Upper lobe of left lung (tissue), 6 donors: ENCODE measurements around the gene CDRT4. TPM values are rescaled to one million over a fixed set of nuclear protein-coding genes. Genes with fewer than 3 reads are reported as not detected.

Experiments used
- ATAC-seq, 2 donors: fragments of 200-7000 bp; cut with Tn5 transposase; one replicate each; pipeline ENCODE4 v1.9.1; 2022; ENCODE audit warnings: mild to moderate bottlenecking in 2 of 2, moderate library complexity in 2 of 2; ENCODE audit not compliant: low FRiP score in 2 of 2
- DNase-seq, 2 donors: peaks; one replicate each; pipeline ENCODE4 v3.0.0-alpha.2; 2019 to 2020
- H3K27ac ChIP-seq, 4 donors: fragments of 200-600 bp; sonication (generic); one replicate each; pipeline ENCODE4 v1.5.1; 2016 to 2019
- H3K27me3 ChIP-seq, 4 donors: fragments of 200-600 bp; sonication (generic); one replicate each; pipeline ENCODE4 v1.5.1; 2017 to 2019
- H3K36me3 ChIP-seq, 4 donors: fragments of 200-600 bp; sonication (generic); one replicate each; pipeline ENCODE4 v1.5.1; 2016 to 2019
- H3K4me1 ChIP-seq, 4 donors: fragments of 200-600 bp; sonication (generic); one replicate each; pipeline ENCODE4 v1.5.1; 2018 to 2019
- H3K4me3 ChIP-seq, 4 donors: fragments of 200-600 bp; sonication (generic); one replicate each; pipeline ENCODE4 v1.5.1; 2017 to 2019; ENCODE audit warnings: mild to moderate bottlenecking in 2 of 4, moderate library complexity in 1 of 4
- H3K9me3 ChIP-seq, 4 donors: fragments of 200-600 bp; sonication (generic); one replicate each; pipeline ENCODE4 v1.5.1; 2018 to 2019
- EP300 ChIP-seq, 4 donors: sonication (generic); formaldehyde crosslinking; IDR thresholded peaks; one replicate each; pipeline ENCODE4 v1.5.1; 2017; ENCODE audit warnings: antibody characterized with exemption in 4 of 4, control low read depth in 2 of 4
- POLR2A ChIP-seq, 4 donors: fragments of 450-650 bp; IDR thresholded peaks; one replicate each; pipeline ENCODE4 v1.5.1; 2016 to 2017; ENCODE audit warnings: antibody characterized with exemption in 4 of 4, mild to moderate bottlenecking in 2 of 4
- POLR2AphosphoS5 ChIP-seq, 2 donors: sonication (generic); formaldehyde crosslinking; IDR thresholded peaks; one replicate each; pipeline ENCODE4 v1.5.1; 2017; ENCODE audit warnings: antibody characterized with exemption in 2 of 2
- WGBS, 2 donors: methylation state at CpG; one replicate each; pipeline ENCODE4 v1.1.5; 2017 to 2018; 5-methylcytosine and 5-hydroxymethylcytosine counted together
- total RNA-seq, 6 donors: library from RNA; depleted of rRNA in 4 of 6; stranded (reverse); fragments of >200 nt in 4 of 6; gene quantifications; one replicate each; pipeline versions ENCODE4 v1.1.0 to v1.2.1, GENCODE V29; 2016 to 2021
- TF ChIP-seq, protein P1 (sequence below), 6 experiments: fragments of 450-650 bp in 4 of 6; fragments of 200-600 bp in 2 of 6; sonication (generic) in 2 of 6; IDR thresholded peaks; one replicate each; pipeline ENCODE4 v1.5.1; 2016 to 2019; ENCODE audit warnings: antibody characterized with exemption in 6 of 6
- donor health status: DM: no; HTN: no; CAD: no; lungs with moderate emphysema.
- donor health status: DM: no; HTN: yes; CAD: no; lungs with severe emphysema.

CDRT4 gene
- total RNA-seq, 6 donors from 2014 or later, result 4.7 to 38.8 (median 5.8) TPM; not detected in 1

DNA sequence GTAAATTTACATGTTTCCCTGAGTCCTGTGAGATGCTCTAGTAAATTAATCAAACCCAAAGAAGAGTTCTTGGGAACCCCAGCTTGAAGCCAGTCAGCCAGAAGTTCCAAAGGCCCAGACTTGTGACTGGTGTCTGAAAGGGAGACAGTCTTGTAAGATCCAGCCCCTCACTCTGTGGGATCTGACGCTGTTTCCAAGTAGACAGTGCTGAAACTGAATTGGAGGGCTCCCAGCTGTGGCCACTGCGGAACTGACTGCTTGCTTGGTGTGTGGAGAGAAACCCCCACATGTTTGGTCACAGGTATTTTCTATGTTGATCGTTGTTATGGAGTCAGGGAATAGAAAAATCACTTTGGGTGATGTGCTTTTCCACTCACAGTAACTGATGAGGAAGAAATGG, 5.5 kb upstream of the CDRT4 start:
- no peak for ATAC-seq
- TF ChIP-seq POLR2AphosphoS5 (IDR thresholded peaks at IDR 0.05), result no peak
- TF ChIP-seq EP300 (IDR thresholded peaks at IDR 0.05), result no peak
- TF ChIP-seq POLR2A (IDR thresholded peaks at IDR 0.05), result no peak
- TF ChIP-seq, protein P1, sequence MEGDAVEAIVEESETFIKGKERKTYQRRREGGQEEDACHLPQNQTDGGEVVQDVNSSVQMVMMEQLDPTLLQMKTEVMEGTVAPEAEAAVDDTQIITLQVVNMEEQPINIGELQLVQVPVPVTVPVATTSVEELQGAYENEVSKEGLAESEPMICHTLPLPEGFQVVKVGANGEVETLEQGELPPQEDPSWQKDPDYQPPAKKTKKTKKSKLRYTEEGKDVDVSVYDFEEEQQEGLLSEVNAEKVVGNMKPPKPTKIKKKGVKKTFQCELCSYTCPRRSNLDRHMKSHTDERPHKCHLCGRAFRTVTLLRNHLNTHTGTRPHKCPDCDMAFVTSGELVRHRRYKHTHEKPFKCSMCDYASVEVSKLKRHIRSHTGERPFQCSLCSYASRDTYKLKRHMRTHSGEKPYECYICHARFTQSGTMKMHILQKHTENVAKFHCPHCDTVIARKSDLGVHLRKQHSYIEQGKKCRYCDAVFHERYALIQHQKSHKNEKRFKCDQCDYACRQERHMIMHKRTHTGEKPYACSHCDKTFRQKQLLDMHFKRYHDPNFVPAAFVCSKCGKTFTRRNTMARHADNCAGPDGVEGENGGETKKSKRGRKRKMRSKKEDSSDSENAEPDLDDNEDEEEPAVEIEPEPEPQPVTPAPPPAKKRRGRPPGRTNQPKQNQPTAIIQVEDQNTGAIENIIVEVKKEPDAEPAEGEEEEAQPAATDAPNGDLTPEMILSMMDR (IDR thresholded peaks at IDR 0.05), result no peak
- WGBS, 2 donors, result 64 to 90% methylated on average over 3 of the region's 3 CpGs
- no peak for DNase-seq
- Histone ChIP-seq H3K27me3 (no peaks in the 10 kb centered on the region), H3K4me3 (no peak overlapping the region), H3K9me3 (no peaks in the 10 kb centered on the region), H3K4me1 (no peaks in the 10 kb centered on the region), H3K27ac (no peak overlapping the region), H3K36me3 (no peaks in the 10 kb centered on the region)

DNA sequence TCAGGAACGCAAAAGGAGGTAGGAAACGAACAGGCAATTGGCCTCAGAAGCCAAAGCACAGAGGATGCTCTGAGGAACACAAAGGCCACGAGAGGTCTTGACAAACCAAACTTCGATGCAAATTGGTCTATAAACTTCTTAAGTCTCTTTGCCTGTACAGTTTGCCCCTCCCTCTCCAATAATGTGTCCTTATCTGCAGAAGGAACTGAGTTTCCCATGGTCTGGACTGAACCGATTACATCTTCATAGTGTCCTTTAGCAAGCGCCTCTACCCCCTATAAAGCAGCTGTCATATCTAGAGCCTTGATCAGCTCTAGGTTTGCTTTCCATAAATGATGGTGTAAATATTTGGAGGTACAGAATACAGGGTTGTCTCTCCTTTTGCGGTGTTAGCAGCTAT, 3.1 kb upstream of the CDRT4 start:
- Histone ChIP-seq H3K4me3 (no peak overlapping the region), H3K36me3 (no peaks in the 10 kb centered on the region), H3K4me1 (no peaks in the 10 kb centered on the region), H3K27ac (no peak overlapping the region), H3K9me3 (no peaks in the 10 kb centered on the region), H3K27me3 (no peaks in the 10 kb centered on the region)
- 55 to 63% methylated on average over 7 of the region's 7 CpGs for WGBS, 2 donors
- ATAC-seq, result no peak
- TF ChIP-seq POLR2A (IDR thresholded peaks at IDR 0.05) (no peak), EP300 (IDR thresholded peaks at IDR 0.05) (no peak), POLR2AphosphoS5 (IDR thresholded peaks at IDR 0.05) (no peak)
- TF ChIP-seq, protein P1 (IDR thresholded peaks at IDR 0.05), result no peak
- no peak for DNase-seq

DNA sequence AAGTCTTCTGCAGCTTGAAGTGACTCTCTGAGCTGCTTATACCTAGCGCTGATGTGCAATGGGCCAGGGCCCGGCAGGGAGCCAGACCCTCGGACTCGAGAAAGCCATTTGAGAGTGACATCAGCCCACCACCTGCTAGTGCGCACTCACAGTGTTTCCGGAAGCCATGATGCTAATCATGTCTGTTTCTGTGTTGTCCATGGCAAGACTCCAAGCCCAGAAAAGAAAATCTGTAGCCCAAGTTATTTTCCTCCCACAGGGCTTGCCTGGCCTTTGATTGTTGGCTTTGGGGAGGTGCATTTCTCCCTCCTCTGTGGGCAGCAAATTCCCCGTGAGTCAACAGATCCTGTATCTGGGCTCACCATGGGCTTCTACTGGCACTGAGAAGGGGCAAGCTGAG, 1.8 kb upstream of the CDRT4 start:
- TF ChIP-seq EP300 (IDR thresholded peaks at IDR 0.05) (no peak), POLR2AphosphoS5 (IDR thresholded peaks at IDR 0.05) (no peak), POLR2A (IDR thresholded peaks at IDR 0.05) (no peak)
- TF ChIP-seq, protein P1 (IDR thresholded peaks at IDR 0.05), result no peak
- WGBS, 2 donors, result 92 to 95% methylated on average over 7 of the region's 7 CpGs
- no peaks in the 10 kb centered on the region for H3K36me3 ChIP-seq
- DNase-seq, result no peak
- H3K27ac ChIP-seq, result no peak overlapping the region
- no peaks in the 10 kb centered on the region for H3K27me3 ChIP-seq
- no peak overlapping the region for H3K4me3 ChIP-seq
- peaks cover 0 to 4% (median under 1%) of the 10 kb centered on the region in 4 donors for H3K4me1 ChIP-seq
- ATAC-seq, result no peak
- no peaks in the 10 kb centered on the region for H3K9me3 ChIP-seq

DNA sequence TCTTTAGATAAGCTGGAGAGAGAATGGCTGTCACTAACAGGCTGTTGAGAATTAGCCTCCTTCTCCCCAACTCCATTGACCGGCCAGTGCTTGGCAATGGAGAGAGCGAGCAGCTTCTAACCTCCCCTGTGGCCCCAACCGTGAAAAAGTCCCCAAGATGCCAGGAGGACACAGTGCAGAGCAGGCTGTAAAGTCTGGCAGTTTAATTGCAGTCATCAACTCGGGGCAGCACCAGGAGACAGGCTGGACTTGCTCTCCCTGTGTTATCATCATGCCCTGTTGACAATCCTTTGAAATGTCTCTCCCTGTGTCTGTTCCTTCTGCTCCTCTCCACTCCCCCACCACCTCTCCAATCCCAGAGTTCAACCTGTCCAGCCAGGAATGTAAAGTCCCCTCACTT, 705 bp upstream of the CDRT4 start:
- Histone ChIP-seq H3K27ac (no peak overlapping the region), H3K4me1 (peaks cover 6 to 12% (median 10%) of the 10 kb centered on the region in 4 donors), H3K27me3 (no peaks in the 10 kb centered on the region), H3K4me3 (no peak overlapping the region), H3K36me3 (no peaks in the 10 kb centered on the region), H3K9me3 (no peaks in the 10 kb centered on the region)
- ATAC-seq, result no peak
- WGBS, 2 donors, result 50 to 62% methylated on average over 4 of the region's 4 CpGs
- DNase-seq, result no peak
- no peak for TF ChIP-seq EP300 (IDR thresholded peaks at IDR 0.05)
- TF ChIP-seq POLR2AphosphoS5 (IDR thresholded peaks at IDR 0.05), result no peak
- no peak for TF ChIP-seq POLR2A (IDR thresholded peaks at IDR 0.05)
- TF ChIP-seq, protein P1 (IDR thresholded peaks at IDR 0.05), result no peak

DNA sequence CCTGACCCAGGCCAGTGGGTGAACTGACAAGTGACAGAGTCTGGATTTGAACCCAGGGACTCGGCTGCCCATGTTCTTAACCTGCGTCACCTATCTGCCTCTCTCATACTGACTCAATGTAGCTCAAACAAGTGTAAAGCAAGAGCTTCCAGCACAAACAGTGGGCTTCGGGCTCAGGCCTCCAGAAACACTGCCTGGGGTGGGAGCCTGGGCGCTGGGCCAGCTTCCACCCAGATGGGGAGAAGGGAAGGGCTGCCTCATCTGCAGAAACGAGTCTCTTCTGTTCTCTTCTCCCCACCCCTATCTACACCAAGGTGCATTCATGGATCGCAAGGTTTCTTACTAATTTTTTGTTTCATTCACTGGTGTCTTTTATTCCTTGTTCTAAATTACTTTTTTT, 1.3 kb downstream of the CDRT4 start:
- no peaks in the 10 kb centered on the region for H3K36me3 ChIP-seq
- peaks cover 9 to 19% (median 12%) of the 10 kb centered on the region in 4 donors for H3K4me1 ChIP-seq
- no peak overlapping the region for H3K4me3 ChIP-seq
- DNase-seq (no peak), ATAC-seq (no peak)
- no peaks in the 10 kb centered on the region for H3K9me3 ChIP-seq
- TF ChIP-seq, protein P1 (IDR thresholded peaks at IDR 0.05), result no peak
- no peak for TF ChIP-seq POLR2AphosphoS5 (IDR thresholded peaks at IDR 0.05)
- TF ChIP-seq EP300 (IDR thresholded peaks at IDR 0.05), result no peak
- no peak for TF ChIP-seq POLR2A (IDR thresholded peaks at IDR 0.05)
- no peaks in the 10 kb centered on the region for H3K27me3 ChIP-seq
- H3K27ac ChIP-seq, result no peak overlapping the region
- 81 to 84% methylated on average over 6 of the region's 6 CpGs for WGBS, 2 donors
